OCI-LY3 (cell line): Measurements from ENCODE around the gene SLC22A4.

ENCODE experiments used
- H2AFZ ChIP-seq: fragments of 200-600, 300-600 bp; shearing (Covaris generic); 2 replicates; pipeline ENCODE4 v1.6.0; 2014; ENCODE audit warnings: antibody characterized with exemption, low read depth, low read length
- H3K27ac ChIP-seq: fragments of 200-600, 300-600 bp; sonication (generic); 2 replicates; pipeline ENCODE4 v1.5.1; 2014; ENCODE audit warnings: mild to moderate bottlenecking, low read length, moderate library complexity, mixed read lengths
- H3K27me3 ChIP-seq: fragments of 200-600, 300-600 bp; sonication (generic); 2 replicates; pipeline ENCODE4 v1.6.1; 2014; ENCODE audit warnings: low read depth, low read length, mixed read lengths
- H3K36me3 ChIP-seq: fragments of 200-600, 300-600 bp; sonication (generic); replicated peaks from 2 replicates; pipeline ENCODE3; 2014; ENCODE audit warnings: low read depth, low read length, mixed read lengths
- H3K4me1 ChIP-seq: fragments of 300-600, 200-600 bp; sonication (generic); 2 replicates; pipeline ENCODE4 v1.6.1; 2014; ENCODE audit warnings: low read length, mixed read lengths
- H3K4me2 ChIP-seq: fragments of 200-600, 300-600 bp; sonication (generic); 2 replicates; pipeline ENCODE4 v1.6.1; 2014; ENCODE audit warnings: low read length, mixed read lengths
- H3K4me3 ChIP-seq: fragments of 300-600, 200-600 bp; sonication (generic); 2 replicates; pipeline ENCODE4 v1.5.1; 2014; ENCODE audit warnings: antibody characterized with exemption, mild to moderate bottlenecking, low read length, moderate library complexity
- H3K79me2 ChIP-seq: fragments of 300-600, 200-600 bp; shearing (Covaris generic); 2 replicates; pipeline ENCODE4 v1.6.1; 2014; ENCODE audit warnings: mild to moderate bottlenecking, low read length, mixed read lengths
- H3K9ac ChIP-seq: fragments of 300-600, 200-600 bp; shearing (Covaris generic); 2 replicates; pipeline ENCODE4 v1.6.0; 2014; ENCODE audit warnings: mild to moderate bottlenecking, low read length, moderate library complexity
- H3K9me3 ChIP-seq: fragments of 200-600, 300-600 bp; shearing (Covaris generic); 2 replicates; pipeline ENCODE4 v1.6.1; 2014; ENCODE audit warnings: low read length, mixed read lengths; ENCODE audit not compliant: insufficient read depth
- H4K20me1 ChIP-seq: fragments of 200-600, 300-600 bp; sonication (generic); 2 replicates; pipeline ENCODE4 v1.6.1; 2016; ENCODE audit warnings: low read length, mixed read lengths; ENCODE audit not compliant: insufficient read depth
- CTCF ChIP-seq: fragments of 200-600, 300-600 bp; sonication (generic); IDR thresholded peaks from 2 replicates; pipeline ENCODE4 v1.5.1; 2014; ENCODE audit warnings: antibody characterized with exemption, low read length, low read depth
- EZH2phosphoT487 ChIP-seq: fragments of 200-600 bp; shearing (Covaris generic); IDR thresholded peaks from 2 replicates; pipeline ENCODE4 v1.6.1; 2018; ENCODE audit warnings: antibody characterized with exemption, mixed run types, low read depth

The SLC22A4 gene

GRCh38 chr5:132281856-132282614 lies 12.2 kb upstream of the SLC22A4 start:
- Histone ChIP-seq H3K4me1 (no peaks in the 10 kb centered on the region), H3K27me3 (no peaks in the 10 kb centered on the region), H2AFZ (no peak overlapping the region), H4K20me1 (no peaks in the 10 kb centered on the region), H3K9me3 (no peaks in the 10 kb centered on the region), H3K9ac (no peak overlapping the region), H3K36me3 (no peaks in the 10 kb centered on the region), H3K27ac (no peak overlapping the region), H3K4me2 (no peak overlapping the region), H3K79me2 (no peaks in the 10 kb centered on the region), H3K4me3 (no peak overlapping the region)
- TF ChIP-seq EZH2phosphoT487 (no peak), CTCF (0 out of 2 replicates have a peak, but pooled peaks have one; percentile 7)

GRCh38 chr5:132283423-132284043 lies 10.7 kb upstream of the SLC22A4 start:
- no peak for TF ChIP-seq EZH2phosphoT487
- peak; percentile 16; the same call in 1 of the 2 replicates for TF ChIP-seq CTCF
- no peak overlapping the region for H3K4me2 ChIP-seq

GRCh38 chr5:132289097-132289496 lies 5.1 kb upstream of the SLC22A4 start:
- Histone ChIP-seq H3K27ac (no peak overlapping the region), H3K27me3 (no peaks in the 10 kb centered on the region), H3K9me3 (no peaks in the 10 kb centered on the region), H3K4me2 (no peak overlapping the region), H3K4me3 (no peak overlapping the region), H4K20me1 (no peaks in the 10 kb centered on the region), H3K79me2 (no peaks in the 10 kb centered on the region), H3K9ac (no peak overlapping the region), H3K4me1 (peaks cover 9% of the 10 kb centered on the region), H3K36me3 (no peaks in the 10 kb centered on the region), H2AFZ (no peak overlapping the region)
- TF ChIP-seq EZH2phosphoT487 (no peak), CTCF (no peak)

More at GRCh38 chr5:132283423-132284043, 10.7 kb upstream of the SLC22A4 start:
- H2AFZ ChIP-seq, result no peak overlapping the region
- H3K4me1 ChIP-seq, result no peaks in the 10 kb centered on the region
- no peaks in the 10 kb centered on the region for H3K36me3 ChIP-seq
- H3K9ac ChIP-seq, result no peak overlapping the region
- H3K27ac ChIP-seq, result no peak overlapping the region
- no peaks in the 10 kb centered on the region for H3K79me2 ChIP-seq
- no peaks in the 10 kb centered on the region for H4K20me1 ChIP-seq
- H3K9me3 ChIP-seq, result no peaks in the 10 kb centered on the region
- H3K27me3 ChIP-seq, result no peaks in the 10 kb centered on the region
- no peak overlapping the region for H3K4me3 ChIP-seq

- Histone ChIP-seq H3K9ac (no peak overlapping the region), H3K4me3 (no peak overlapping the region), H4K20me1 (no peaks in the 10 kb centered on the region), H2AFZ (no peak overlapping the region), H3K4me1 (peaks cover 9% of the 10 kb centered on the region), H3K79me2 (no peaks in the 10 kb centered on the region), H3K9me3 (no peaks in the 10 kb centered on the region), H3K27me3 (no peaks in the 10 kb centered on the region), H3K27ac (no peak overlapping the region), H3K36me3 (no peaks in the 10 kb centered on the region), H3K4me2 (peak overlapping the region; percentile 0; the same call in 1 of the 2 replicates)
- TF ChIP-seq CTCF (no peak), EZH2phosphoT487 (no peak)
These were observed 3.2 kb upstream of the SLC22A4 start for GRCh38 chr5:132291026-132291425.
